Measurements from ENCODE around the gene CROCC2. TPM values are rescaled to one million over a fixed set of nuclear protein-coding genes. Genes with fewer than 3 reads are reported as not detected.

Gene CROCC2
- total and polyA plus RNA-seq, 12 donors = 0.07 to 0.65 (median 0.28) TPM; not detected in 6

DNA sequence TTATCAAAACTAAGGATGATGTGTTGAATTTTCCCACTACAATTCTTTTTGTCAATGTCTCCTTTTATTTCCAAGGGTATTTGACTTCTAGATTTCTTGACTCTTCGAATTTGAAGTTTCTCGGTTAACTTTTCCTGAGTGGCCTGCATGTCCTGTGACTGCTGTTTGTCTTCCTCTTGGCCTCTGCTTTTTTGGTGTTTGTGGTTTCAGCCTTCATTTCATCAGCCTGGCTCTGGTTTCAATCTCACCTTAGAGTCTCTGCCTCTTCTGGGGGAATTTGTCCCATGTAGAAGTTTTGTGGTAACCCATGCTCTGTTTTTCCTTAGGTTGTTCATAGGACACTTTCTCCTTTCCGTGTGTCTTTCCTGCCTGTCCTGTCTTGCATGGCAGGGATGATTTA, 64.0 kb downstream of the CROCC2 start:
- no peak overlapping the region for H3K4me3 ChIP-seq
- TF ChIP-seq, protein P1, sequence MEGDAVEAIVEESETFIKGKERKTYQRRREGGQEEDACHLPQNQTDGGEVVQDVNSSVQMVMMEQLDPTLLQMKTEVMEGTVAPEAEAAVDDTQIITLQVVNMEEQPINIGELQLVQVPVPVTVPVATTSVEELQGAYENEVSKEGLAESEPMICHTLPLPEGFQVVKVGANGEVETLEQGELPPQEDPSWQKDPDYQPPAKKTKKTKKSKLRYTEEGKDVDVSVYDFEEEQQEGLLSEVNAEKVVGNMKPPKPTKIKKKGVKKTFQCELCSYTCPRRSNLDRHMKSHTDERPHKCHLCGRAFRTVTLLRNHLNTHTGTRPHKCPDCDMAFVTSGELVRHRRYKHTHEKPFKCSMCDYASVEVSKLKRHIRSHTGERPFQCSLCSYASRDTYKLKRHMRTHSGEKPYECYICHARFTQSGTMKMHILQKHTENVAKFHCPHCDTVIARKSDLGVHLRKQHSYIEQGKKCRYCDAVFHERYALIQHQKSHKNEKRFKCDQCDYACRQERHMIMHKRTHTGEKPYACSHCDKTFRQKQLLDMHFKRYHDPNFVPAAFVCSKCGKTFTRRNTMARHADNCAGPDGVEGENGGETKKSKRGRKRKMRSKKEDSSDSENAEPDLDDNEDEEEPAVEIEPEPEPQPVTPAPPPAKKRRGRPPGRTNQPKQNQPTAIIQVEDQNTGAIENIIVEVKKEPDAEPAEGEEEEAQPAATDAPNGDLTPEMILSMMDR (IDR thresholded peaks at IDR 0.05) = no peak
- no peak for TF ChIP-seq POLR2A (IDR thresholded peaks at IDR 0.05)
- H3K36me3 ChIP-seq (replicated peaks in 1 of 2) = no peaks in the 10 kb centered on the region
- 83 to 91% (median 88%) methylated on average over 3 of the region's 3 CpGs for WGBS, 4 donors
- intact Hi-C loops (cut with DNase I) = no loop called here
- no peak for DNase-seq
- no peak overlapping the region for H3K27ac ChIP-seq
- peaks cover 3% of the 10 kb centered on the region for H3K27me3 ChIP-seq
- no peaks in the 10 kb centered on the region for H3K9me3 ChIP-seq (replicated peaks in 1 of 3)
- H3K4me1 ChIP-seq (replicated peaks in 1 of 2) = peaks cover 0 to 7% of the 10 kb centered on the region in 2 donors

DNA sequence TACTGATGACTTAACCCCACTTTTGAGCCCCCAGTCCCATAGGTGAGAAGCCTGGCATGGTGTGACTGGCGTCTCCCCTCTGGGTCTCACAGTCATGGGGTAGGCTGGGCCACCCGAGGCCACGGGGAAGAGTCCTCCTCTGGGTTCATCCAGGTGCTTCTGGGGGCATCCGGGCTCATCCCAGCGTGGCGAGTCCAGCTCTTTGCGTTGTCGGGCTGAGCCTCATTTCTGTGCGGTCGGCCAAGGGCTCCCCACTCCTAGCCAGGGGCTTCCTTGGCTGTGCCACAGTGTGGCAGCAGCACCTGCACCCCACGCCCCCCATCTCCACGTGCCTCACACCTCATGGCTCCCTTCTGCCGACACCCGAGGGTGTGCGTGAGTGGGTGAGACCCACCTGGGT, 64.7 kb downstream of the CROCC2 start:
- Histone ChIP-seq H3K27me3 (peaks cover 7% of the 10 kb centered on the region), H3K9me3 (replicated peaks in 1 of 3) (no peaks in the 10 kb centered on the region), H3K4me1 (replicated peaks in 1 of 2) (peaks cover 0 to 7% of the 10 kb centered on the region in 2 donors), H3K27ac (no peak overlapping the region), H3K36me3 (replicated peaks in 1 of 2) (no peaks in the 10 kb centered on the region), H3K4me3 (no peak overlapping the region)
- intact Hi-C loops (cut with DNase I) = no loop called here
- WGBS, 4 donors = 85 to 95% (median 93%) methylated on average over 6 to 15 of the region's 15 CpGs
- TF ChIP-seq, protein P1 (IDR thresholded peaks at IDR 0.05) = no peak
- TF ChIP-seq POLR2A (IDR thresholded peaks at IDR 0.05) = no peak
- DNase-seq = peak in 1 of 7 donors; percentile 6

DNA sequence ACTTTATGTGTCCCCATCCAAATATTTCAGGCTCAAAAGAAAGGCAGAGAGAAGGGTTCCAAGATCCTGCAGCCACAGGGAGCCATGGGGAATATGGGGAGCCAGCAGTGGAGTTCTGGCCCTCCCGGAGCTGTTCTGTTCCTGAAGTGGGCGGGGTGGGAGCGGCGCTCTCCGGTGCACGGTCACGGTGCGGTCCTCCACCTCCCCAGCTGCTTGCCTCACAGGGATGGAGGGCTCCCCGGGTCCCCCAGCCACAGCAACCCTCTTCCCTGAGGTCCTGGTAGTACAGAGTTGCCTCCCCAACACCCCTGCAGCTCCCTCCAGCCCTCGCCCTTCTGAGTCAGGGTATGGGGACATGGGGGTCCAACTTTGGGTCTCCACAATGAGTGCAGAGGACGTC, 66.1 kb downstream of the CROCC2 start:
- H3K27ac ChIP-seq = no peak overlapping the region
- TF ChIP-seq POLR2A (IDR thresholded peaks at IDR 0.05) = no peak
- TF ChIP-seq, protein P1 (IDR thresholded peaks at IDR 0.05) = no peak
- intact Hi-C loops (cut with DNase I) = no loop called here
- H3K36me3 ChIP-seq (replicated peaks in 1 of 2) = no peaks in the 10 kb centered on the region
- H3K4me1 ChIP-seq (replicated peaks in 1 of 2) = peaks cover 0 to 7% of the 10 kb centered on the region in 2 donors
- no peak overlapping the region for H3K4me3 ChIP-seq
- no peaks in the 10 kb centered on the region for H3K9me3 ChIP-seq (replicated peaks in 1 of 3)
- peak in 2 of 7 donors; percentile 2 to 10 for DNase-seq
- peaks cover 7% of the 10 kb centered on the region for H3K27me3 ChIP-seq
- 87 to 90% (median 89%) methylated on average over 4 to 11 of the region's 11 CpGs for WGBS, 4 donors

DNA sequence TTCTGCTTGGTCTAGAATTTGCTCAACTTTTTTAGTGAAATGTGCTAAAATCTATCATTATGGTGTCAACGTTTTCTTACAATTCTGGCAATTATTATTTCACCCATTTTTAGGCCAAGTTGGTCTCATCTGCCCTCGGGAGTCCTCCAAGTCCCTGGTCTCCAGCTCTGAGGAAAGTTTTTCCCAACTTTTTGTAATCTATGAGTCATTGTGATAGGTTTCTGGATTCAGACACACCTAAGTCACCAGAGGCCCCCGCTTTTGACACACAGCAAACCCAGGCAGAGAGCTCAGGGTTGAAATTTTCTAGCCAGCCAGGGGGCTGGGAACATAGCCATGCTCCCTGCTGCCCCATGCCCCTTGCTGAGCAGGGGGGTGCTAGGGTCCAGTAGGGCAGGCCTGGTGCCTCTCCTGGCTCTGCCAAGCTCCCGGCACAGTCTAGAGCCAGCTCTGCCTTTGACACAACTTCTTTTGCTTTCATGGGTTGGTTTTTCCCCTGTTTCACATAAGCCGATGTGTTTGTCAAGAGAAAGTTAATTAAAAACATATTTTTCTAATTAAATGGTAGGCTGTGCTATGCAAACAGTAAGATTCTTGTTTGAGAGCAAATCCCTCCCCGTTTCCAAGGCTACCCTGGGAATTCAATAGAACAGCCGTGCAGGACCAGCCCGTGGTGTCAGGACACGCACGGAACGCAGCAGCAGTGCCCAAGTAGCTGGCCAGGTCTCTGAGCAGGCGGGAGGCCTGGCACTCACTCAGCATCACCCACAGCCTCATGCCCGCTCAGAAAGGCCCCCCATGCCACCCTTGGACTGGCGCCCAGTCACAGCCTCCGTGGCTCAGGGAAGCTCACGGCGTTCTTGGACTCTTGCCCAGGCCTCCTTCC, 66.7 kb downstream of the CROCC2 start:
- 53 to 64% (median 57%) methylated on average over 10 to 17 of the region's 17 CpGs for WGBS, 4 donors
- peaks cover 0 to 7% of the 10 kb centered on the region in 2 donors for H3K4me1 ChIP-seq (replicated peaks in 1 of 2)
- no peak for TF ChIP-seq POLR2A (IDR thresholded peaks at IDR 0.05)
- TF ChIP-seq, protein P1 (IDR thresholded peaks at IDR 0.05) = no peak
- peak in 2 of 7 donors; percentile 1 to 12 for DNase-seq
- intact Hi-C loops (cut with DNase I) = no loop called here
- H3K9me3 ChIP-seq (replicated peaks in 1 of 3) = no peaks in the 10 kb centered on the region
- no peaks in the 10 kb centered on the region for H3K36me3 ChIP-seq (replicated peaks in 1 of 2)
- H3K27ac ChIP-seq = no peak overlapping the region
- H3K4me3 ChIP-seq = no peak overlapping the region
- peaks cover 7% of the 10 kb centered on the region for H3K27me3 ChIP-seq
